ENCODE data around the gene CLDN22.

DNA sequence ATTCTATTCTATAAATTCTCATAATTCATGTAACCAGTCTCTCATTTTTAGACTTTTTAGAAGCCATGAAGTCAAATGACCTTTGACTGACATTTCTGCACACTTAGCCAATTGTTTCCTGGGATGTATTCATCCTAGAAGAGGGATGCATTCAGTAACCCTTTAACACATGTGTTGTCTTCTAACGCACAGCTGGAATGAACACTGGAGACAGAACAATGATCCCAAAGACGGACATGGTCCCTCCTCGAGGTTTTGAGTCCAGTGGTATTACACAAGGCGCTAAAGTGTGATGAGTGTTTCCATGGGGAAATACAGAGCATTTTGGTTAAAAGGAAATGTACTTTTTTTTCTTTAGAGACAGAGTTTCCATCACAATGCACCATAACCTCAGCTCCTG is 42.0 kb upstream of the CLDN22 start:
- no peak for TF ChIP-seq POLR2A (IDR thresholded peaks at IDR 0.05)
- TF ChIP-seq, protein P1, sequence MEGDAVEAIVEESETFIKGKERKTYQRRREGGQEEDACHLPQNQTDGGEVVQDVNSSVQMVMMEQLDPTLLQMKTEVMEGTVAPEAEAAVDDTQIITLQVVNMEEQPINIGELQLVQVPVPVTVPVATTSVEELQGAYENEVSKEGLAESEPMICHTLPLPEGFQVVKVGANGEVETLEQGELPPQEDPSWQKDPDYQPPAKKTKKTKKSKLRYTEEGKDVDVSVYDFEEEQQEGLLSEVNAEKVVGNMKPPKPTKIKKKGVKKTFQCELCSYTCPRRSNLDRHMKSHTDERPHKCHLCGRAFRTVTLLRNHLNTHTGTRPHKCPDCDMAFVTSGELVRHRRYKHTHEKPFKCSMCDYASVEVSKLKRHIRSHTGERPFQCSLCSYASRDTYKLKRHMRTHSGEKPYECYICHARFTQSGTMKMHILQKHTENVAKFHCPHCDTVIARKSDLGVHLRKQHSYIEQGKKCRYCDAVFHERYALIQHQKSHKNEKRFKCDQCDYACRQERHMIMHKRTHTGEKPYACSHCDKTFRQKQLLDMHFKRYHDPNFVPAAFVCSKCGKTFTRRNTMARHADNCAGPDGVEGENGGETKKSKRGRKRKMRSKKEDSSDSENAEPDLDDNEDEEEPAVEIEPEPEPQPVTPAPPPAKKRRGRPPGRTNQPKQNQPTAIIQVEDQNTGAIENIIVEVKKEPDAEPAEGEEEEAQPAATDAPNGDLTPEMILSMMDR (IDR thresholded peaks at IDR 0.05), result no peak
